ENCODE measurements around the gene LILRB2. TPM values are rescaled to one million over a fixed set of nuclear protein-coding genes. Genes with fewer than 3 reads are reported as not detected.
"Not testable (repeated sequence)": the region's sequence is repeated elsewhere in the genome, so short reads cannot be mapped to it uniquely, and the experiment has no call there.

The LILRB2 gene
- polyA plus RNA-seq, 5 donors, result 1.5 to 3.3 (median 1.7) TPM

DNA sequence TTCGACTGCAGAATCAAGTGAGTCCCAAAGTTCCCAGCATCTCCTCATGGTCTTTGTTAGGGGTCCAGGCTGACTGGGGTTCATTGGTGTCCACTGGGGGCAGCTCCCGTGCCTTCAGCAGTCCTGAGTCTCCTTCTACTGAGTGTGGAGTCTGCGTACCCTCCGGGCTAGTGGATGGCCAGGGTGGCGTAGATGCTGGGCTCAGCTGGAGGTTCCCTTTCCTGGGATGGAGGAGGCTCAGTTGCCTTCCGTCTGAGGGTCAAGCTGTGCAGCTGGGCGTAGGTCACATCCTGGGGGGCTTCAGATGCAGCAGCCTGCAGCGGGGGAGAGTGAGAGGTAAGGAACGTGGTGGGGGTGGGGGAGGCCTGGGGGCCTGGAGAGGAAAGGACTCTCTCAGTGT lies 6.4 kb downstream of the LILRB2 start:
- DNase-seq, result not testable (repeated sequence)

- DNase-seq, result no peak
Measured at GRCh38 chr19:54273821-54274220, 7.1 kb downstream of the LILRB2 start.

DNA sequence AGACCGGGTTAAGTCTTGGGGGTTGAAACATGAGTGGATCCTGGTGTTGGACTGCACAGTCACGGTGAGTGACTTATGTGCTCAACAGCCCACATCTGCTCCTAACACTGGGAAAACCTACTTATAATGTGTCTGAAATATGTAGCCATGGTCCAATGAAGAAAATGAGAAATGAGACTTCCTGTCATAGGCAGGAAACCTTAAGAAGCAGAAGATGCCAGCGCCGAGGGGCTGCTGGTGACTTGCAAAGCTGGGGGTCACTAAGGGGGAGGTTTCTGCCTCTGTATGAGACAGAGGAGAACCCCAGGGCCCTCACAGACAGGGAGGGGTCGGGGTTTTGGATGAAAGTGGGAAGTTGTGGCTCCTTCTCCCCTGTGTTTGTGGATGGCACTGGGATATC lies 8.7 kb downstream of the LILRB2 start:
- not testable (repeated sequence) for DNase-seq

GRCh38 chr19:54271587-54271986 lies 9.3 kb downstream of the LILRB2 start:
- not testable (repeated sequence) for DNase-seq

- DNase-seq, result no peak
Measured at GRCh38 chr19:54271106-54271505, 9.8 kb downstream of the LILRB2 start.

DNA sequence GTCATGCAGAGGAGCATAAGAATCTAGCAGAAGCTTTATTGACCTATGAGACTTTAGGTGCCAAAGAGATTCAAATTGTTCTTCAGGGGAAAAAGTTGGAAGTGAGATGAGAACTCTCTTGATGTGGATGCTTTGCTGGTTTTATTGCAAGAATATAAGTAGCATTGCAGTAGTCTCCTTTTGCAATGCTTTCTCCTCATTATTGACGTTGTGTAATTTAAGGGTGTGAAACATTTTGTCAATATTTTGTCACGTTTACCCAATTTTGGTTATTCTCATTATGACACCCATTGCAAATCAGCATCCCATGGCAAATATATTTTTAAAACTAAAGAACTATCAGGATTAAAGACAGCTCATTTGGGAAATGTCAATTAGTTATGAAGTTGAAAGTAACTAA lies 12.0 kb downstream of the LILRB2 start:
- no peak for DNase-seq

DNA sequence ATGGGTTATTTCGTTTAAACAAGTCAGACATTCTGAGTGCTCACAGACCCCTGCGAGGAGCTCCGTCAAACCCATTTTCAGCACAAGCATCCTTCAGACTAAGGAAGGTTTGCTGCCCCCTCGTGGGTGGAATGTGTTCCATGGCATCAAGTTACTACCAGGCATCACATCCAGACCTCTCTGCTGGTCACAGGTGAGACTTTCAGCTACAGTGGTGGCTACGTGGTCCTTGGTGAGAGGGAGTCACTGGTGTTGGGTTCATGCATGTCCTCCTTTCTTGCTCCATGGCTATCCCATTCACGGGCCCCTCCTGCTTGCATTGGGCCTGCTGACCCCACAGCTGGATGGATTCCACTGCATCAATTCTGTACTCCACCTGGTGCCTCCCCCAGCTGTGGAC lies 14.8 kb downstream of the LILRB2 start:
- peak; percentile 38 to 45 for DNase-seq

- no peak for DNase-seq
Measured at GRCh38 chr19:54262470-54262869, 18.4 kb downstream of the LILRB2 start.

GRCh38 chr19:54262066-54262465 lies 18.8 kb downstream of the LILRB2 start:
- DNase-seq, result no peak

DNA sequence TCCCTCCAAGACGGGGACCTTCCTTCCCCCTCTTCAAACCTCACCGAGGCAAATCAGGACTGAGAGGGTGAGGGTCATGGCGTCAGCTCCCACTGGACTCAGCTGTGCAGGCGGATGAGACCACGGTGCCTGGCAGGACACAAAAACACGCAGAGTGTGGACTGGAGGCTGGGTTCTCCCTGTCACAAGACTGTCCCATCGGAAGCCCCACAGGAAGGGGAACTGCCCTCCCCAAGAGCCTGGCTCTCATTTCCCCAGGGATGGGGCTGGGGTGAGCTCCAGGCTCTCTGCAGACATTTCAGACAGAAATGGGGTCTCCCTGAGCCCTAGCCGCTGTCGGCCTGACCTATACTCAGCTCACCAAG lies 23.8 kb downstream of the LILRB2 start, which contains the start of gene LILRB5:
LILRB5 (minus strand) TSS at position 158 of the 365 bp plus-strand sequence; CDS start at position 78, 80 bp downstream.
- DNase-seq, result no peak

GRCh38 chr19:54256250-54257115 lies 24.4 kb downstream of the LILRB2 start:
- no peak for DNase-seq

GRCh38 chr19:54255105-54255775 lies 25.7 kb downstream of the LILRB2 start:
- no peak for DNase-seq

DNA sequence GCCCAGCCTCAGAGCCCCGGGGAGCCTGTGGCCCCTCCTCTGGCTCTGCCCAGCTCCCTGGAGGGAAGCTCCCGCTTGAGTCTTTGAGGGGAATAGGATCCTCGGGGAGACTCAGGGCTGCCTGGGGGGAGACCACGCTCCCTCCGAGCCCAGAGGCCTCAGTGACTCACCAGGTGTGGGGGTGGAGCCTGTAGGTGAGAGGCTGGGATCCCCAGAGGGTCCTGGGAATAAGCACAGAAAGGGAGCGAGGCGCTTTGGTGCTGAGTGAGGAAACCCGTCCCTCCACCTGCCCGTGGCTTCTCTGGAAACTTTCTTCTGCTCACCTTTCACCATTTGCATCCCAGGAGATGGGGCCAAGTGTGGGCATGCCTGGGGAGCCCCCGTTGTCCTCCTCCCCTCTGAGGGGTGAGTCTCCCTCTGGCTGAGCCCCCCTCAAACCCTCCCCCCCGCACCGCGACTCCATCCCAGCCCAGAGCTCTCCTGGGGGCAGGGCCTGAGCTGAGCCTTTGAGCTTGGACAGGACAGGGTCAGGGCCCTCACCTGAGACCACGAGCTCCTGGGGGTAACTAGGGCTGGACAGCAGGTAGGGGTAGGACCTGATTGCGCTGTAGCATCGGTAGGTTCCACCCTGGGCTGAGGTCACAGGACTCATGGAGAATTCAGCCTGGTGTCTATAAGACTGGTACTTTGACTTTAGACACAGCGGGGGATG lies 26.6 kb downstream of the LILRB2 start:
- DNase-seq, result no peak

- no peak for DNase-seq
Measured at GRCh38 chr19:54253331-54254194, 27.3 kb downstream of the LILRB2 start.

- no peak for DNase-seq
Measured at GRCh38 chr19:54252845-54253244, 28.1 kb downstream of the LILRB2 start.

- no peak for DNase-seq
Measured at GRCh38 chr19:54252243-54252642, 28.7 kb downstream of the LILRB2 start.

- DNase-seq, result no peak
Measured at GRCh38 chr19:54248016-54248601, 32.8 kb downstream of the LILRB2 start.

DNA sequence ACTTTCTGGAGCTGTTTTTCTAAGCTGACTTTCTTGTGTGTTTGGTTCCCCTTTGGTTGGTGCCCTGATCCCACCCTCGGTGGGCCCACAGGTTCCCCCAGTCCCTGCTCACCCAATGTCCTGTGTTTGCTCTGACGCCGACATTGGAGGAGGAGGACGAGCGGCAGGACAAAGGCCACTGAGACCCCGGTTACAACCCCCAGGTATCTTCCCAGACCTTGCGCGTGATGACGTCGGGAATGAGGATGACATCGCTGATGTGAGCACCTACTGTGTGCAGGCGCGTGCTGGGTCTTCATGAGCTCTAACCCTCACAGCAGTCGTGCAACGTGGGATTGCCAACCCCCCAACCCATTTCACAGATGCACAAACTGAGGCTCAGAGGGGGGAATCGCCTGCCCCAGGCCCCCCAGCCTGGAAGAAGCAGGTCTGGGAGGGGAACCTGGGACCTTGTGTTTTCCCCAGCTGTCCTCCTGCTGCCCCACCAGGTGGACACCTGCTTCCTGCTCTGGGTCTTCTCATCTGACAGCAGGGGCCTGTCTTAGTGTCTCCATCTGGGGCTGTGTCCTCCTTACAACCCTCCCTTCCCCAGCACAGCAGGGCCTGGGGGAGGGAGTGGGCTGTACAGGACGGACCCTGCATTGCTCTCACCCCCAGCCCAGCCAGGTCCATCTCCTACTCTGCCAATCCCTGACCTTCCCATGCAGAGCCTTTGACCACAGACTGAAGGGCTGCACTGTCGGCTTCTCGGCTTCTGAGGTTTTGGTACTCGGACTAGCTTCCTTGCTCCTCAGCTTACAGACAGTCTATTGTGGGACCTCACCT lies 33.6 kb downstream of the LILRB2 start:
- DNase-seq, result no peak

DNA sequence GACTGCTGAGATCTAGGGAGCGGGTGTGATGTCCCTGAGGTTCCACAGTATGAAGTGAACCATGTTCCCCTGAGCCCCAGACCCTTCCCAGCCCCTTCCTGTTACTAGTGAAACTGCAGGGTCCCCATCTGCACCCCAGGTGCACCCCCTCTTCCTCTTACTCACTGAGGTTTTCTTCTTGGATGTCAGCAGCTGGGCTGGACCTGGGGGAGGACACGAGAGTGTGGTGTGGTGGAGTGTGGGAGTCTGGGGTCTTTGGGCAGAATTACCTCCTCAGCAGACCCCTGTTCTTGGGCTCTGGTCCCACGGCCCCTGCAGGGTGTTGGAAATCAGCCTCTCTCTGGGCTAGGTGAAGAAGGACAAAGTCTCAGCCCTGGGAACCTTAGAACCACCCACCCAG lies 35.0 kb downstream of the LILRB2 start:
- no peak for DNase-seq

- not testable (repeated sequence) for DNase-seq
Measured at GRCh38 chr19:54243809-54244208, 37.1 kb downstream of the LILRB2 start.
